GM21526 (cell line): ENCODE results near the gene HOXB7.

Experiments used
- ATAC-seq: cut with Tn5 transposase; IDR thresholded peaks from one replicate; pipeline ENCODE4 v1.9.1; 2021; ENCODE audit warnings: moderate library complexity; ENCODE audit not compliant: unreplicated experiment, low FRiP score

Gene HOXB7

GRCh38 chr17:48637323-48638260 lies 26.8 kb upstream of the HOXB7 start:
- no peak for ATAC-seq

- ATAC-seq, result no peak
Observed at GRCh38 chr17:48636177-48637018, 25.6 kb upstream of the HOXB7 start.

DNA sequence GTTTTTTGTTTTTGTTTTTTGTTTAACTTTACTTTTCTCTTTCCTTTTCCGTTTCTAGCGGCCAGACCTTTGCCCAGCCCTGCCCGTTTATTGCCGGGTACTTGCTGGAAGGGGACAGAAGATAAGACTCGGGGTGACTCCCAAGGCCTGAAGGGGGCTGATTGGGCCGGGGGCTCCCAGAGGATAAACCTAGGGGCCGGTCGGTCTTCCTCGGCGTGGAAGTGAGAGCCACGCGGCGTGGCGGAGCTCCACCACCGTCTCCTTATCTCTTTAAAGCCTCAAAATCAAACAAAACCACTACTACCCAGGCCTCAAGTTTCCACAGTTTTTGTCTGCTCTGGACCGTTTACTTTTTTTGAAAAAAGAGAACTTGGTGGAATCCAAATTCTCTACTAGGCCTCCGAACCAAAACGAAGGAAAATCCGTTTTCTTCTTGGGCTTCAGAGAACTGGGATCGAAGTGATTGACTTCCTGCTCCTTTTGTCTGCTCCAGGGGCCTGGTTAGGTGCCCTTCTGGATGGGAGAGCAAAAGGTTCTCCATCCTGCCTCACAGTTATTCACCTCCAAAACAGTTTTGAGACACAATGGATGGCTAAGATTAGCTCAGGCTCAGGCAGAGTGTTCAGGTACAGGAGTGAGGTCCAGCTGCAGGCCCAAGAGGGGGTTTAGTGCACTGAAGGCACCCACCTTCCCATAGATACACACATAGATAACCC lies 23.8 kb upstream of the HOXB7 start:
- ATAC-seq, result no peak

DNA sequence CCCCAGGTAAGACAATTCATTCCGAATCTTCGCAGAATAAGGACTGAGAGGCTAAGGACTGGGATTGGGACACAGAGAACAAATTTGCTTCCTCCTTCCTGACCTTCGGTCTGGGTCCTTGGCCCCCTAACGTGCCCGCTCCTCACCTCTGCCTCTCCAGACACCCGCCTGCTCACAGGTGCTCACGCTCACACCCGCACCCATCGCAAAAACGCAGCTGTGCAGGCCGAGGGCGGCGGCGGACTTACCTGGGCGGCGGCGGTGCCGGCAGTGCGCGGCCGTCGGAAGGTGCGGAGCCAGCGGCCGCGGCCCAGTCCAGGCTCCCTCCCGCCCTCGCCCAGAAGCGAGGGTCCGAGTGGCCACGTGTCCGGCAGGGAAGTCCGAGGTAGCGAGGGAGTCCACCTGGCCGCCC lies 22.5 kb upstream of the HOXB7 start:
- ATAC-seq, result no peak

- ATAC-seq, result no peak
Observed at GRCh38 chr17:48632579-48633265, 21.9 kb upstream of the HOXB7 start.

DNA sequence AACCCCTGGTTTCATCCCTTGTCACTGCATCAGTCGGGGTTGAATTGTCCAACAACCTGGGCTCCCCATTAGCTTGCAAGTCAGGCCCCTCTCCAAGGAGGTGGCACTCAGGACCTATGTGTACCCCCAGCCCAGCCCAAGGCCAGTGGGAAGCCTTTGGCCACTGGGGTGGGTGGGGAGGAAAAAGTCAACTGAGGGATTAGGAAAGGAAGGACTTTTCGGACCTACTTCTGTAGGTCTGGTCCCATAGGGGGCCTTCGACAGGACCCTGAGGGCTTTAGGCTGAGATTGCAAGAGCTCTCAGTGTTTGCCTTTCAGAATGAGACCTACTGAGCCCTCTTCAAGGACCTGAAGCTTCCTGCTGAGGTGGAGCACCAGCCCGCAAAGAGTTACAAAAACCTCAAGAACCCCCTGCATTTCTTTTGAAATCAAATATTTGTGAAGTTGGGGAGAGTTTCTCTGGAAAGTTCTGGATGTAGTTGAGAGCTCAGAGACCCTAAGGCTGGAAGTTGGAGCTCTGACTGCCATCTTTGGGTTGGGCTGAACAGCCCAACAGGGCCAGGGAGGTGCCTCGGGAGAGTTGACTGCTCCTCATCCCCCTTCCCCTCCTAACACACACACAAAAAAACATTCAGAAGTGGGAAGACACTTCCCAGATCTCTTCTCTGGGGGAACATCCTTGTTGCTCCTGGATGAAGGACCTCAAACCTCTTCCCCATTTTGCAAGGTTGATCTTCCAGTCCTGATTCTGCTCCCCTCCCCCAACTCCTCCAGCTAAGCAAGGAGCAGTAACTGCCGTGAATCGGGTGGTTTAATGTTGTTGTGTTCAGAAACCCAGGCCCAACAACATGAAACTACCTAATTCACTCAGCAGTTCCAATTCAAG lies 21.1 kb upstream of the HOXB7 start:
- ATAC-seq, result no peak

DNA sequence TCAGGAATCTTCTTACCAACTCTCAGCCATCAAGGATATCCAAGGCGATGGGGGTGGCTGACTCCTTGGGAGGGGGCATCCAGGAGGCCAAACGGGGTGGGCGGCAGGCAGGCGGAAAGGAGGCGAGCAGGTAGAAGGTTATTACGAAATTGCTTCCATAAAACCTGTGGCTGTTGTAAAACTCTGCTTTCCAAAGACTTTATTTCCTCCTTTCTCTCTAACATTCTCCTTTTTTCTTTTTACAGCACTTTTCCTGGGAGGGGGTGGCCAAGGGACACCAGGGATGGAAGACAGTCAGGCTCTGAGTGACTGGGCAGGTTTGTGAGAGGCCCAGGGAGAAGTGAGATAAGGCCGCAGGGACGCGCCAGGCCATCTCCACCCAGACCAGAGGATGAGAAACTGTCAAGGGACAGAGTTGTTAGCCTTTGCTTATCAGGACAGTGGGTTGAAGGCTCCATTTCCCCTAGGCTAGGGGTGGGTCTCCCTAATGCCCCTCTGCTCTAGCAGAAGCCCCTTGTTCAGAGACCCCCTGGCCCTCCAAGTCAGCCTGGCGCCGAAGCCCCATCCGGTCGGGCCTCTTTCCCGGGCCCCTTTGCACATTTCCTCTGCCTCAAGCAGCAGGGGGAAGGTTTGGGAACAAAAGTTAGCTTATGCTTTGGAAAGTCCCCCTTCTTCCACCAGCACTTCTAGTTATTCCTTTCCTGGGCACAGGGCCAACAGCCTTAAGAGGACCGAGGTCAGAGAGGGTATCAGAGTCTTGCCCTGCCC lies 20.3 kb upstream of the HOXB7 start:
- ATAC-seq, result no peak

DNA sequence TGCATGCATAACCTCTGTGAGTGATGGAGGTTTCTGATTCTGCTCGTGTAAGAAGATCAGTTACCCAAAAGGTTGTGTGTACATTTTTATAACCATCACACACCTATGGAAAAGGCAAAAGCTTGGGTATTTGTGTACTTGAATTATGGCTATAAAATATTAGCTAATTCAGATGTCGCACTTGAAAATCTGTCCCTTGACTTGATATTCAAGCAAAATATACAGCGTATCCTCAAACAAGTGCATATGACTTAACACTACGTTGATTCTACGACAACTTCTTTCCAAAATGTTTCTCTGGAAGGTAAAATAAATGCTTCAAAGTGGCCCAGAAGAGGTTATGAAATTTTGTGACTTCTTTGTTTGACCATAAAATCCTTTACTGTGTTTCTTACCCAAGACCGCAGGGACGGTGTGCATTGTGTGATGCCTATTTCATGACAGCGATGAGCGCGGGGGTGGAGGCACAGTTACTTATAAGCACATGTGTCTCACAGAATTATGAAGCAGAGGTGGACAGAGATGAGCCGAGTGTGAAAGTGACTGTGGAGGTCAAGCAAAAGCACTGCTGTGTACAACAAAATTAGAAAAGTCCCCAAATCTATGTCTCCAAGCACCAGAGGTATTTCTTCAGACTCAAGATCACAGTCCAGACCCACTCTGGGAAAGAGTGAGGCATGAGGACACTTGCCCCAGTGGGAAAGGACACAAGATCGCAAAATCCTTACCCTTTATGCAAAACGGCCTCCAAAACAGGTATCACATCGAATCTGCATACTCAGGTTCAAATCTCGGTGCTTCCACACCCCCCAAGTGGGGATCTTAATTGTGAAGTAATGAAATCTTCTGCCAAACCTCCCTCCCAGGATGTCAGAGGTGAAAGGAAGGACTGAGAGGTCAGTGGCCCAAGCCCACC lies 19.4 kb upstream of the HOXB7 start:
- ATAC-seq, result no peak

- ATAC-seq, result no peak
Observed at GRCh38 chr17:48629411-48629759, 18.6 kb upstream of the HOXB7 start.

GRCh38 chr17:48628649-48629410 lies 18.0 kb upstream of the HOXB7 start:
- ATAC-seq, result no peak

GRCh38 chr17:48627623-48628521 lies 17.1 kb upstream of the HOXB7 start:
- ATAC-seq, result no peak

GRCh38 chr17:48627118-48627597 lies 16.3 kb upstream of the HOXB7 start:
- ATAC-seq, result no peak

- no peak for ATAC-seq
Observed at GRCh38 chr17:48626245-48627117, 15.7 kb upstream of the HOXB7 start, which contains the start of gene HOXB9. Gene HOXB9 (minus strand): TSS chr17:48626358. CDS start chr17:48626269, 89 bp downstream.

DNA sequence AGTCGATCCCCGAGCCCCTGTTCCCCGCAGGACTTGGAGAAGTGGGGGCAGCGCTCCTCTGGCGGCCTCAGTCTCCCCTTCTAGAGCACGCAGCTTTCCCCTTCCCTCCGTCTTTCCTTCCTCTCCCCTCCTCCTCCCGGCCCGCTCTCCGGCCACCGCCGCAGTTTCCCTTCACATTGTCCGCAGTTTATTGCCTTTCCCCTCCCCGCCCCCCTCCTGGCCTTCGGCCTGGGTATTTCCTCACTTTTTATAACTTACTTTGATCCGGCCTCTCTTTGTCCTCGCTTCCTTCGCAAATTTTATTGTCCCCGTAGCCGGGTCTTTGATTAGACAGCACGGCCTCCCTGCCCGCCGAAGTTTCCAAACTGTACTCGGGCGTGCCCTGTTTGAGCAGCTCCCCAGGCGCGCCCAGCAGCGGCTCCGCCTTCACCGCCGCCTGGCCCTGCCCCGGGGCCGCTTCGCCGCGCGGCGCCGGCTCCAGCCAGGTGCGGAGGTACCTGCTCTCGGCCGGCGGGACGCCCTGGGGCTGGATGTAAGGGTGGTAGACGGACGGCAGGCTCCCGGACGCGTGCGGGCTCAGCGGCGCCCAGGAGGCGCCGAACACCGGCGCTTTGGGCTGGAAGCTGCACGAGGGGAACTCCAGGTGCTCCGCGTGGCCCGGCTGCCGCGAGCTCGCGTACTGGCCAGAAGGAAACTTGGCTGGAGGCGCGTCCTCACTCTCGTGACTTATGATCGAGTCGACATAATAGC lies 14.9 kb upstream of the HOXB7 start:
- no peak for ATAC-seq
